UCSD-AML1 (cell line): ENCODE data around the gene COL6A1.
"Not testable (repeated sequence)": the region's sequence is repeated elsewhere in the genome, so short reads cannot be mapped to it uniquely, and the experiment has no call there.

Experiments used
- DNase-seq: peaks from one replicate; lab custom pipeline; 2025; ENCODE audit not compliant: unreplicated experiment; lab: John Stamatoyannopoulos, UW

Gene COL6A1

DNA sequence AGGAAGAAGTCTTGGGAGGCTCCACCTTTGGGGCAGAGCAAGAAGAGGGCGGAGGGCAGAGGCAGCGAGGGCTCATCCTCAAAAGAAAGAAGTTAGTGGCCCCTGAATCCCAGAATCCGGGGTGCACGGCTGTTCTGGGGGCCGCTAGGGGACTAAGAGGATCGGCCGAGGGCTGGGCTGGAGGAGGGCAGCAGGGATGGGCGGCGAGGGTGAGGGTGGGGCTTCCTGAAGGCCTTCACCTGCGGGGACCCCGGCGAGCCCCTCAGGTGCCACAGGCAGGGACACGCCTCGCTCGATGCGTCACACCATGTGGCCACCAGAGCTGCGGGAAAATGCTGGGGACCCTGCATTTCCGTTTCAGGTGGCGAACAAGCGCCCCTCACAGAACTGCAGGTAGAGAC lies 23.9 kb downstream of the COL6A1 start:
- no peak for DNase-seq

DNA sequence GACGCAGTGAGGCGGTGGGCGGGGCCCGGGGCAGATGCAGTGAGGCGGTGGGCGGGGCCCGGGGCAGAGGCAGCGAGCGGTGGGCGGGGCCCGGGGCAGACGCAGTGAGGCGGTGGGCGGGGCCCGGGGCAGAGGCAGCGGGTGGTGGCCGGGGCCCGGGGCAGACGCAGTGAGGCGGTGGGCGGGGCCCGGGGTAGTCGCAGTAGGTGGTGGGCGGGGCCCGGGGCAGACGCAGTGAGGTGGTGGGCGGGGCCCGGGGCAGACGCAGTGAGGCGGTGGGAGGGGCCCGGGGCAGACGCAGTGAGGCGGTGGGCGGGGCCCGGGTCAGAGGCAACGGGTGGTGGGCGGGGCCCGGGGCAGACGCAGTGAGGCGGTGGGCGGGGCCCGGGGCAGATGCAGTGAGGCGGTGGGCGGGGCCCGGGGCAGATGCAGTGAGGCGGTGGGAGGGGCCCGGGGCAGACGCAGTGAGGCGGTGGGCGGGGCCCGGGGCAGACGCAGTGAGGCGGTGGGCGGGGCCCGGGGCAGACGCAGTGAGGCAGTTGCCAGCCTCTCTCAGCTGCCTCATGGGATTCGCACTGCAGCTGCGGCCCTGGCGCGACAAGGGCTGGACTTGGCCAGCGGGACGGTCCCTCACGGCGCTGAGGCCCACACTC lies 24.4 kb downstream of the COL6A1 start:
- DNase-seq, result not testable (repeated sequence)

DNA sequence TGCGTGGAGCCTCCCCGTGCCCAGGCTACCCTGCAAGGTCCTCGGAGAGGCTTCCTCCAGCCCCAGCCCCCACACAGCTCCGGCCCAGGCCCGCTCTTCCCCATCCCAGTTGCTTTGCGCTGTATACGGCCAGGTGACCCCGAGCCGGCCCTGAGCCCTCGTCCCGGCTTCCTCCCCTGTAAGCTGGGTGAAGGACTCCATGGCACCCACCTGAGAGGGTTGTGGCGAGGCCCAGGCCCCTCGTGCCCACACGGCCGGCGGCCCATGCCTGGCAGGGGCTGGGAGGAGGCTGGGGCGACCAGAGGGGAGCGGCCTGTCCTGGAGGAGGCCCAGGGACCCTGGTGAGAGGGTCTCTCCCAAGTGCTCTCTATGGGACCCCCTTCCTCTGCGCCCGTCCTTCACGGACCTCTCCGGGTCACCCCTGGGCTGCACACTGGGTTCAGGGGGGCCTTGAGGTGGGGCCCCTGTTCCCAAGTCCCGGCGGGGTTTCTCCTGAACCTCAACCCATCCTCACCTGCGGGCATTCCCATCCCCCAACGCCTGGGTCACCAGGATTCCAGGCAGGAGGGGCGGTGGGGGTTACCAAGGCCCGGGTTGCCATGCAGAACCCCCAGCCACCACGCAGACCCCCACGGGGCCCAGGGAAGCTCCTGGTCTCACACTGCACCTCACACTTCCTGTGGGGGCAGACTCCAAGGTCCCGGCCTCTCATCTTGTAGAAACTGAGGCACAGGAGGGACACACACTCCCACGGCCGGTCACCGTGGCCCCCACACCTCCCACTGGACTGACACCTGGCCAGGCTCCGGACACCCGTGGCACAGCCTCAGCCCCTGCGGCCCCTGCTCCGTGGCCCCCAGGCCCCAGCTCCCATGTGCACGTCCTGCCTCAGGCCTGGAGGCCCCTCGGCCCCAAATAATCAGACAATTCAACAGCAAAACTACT lies 25.2 kb downstream of the COL6A1 start:
- DNase-seq, result no peak

DNA sequence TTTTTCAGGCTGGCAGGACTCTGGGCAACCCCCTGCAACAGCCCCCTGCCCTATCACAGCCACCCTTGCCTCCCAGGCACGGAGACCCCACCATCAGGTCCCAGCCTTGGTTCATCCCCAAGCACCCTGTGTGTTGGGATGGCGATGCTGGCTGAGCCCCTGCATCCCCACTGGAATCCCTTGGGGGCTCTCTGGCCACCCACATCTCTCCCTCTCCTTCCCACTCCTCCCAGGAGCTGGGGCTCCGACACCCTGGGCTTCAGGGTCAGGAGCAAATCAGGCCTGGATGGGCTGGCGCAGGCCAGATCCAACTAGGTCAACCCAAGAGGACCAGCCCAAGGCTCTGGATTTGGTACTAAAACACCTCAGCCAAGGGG lies 25.9 kb downstream of the COL6A1 start:
- no peak for DNase-seq

DNA sequence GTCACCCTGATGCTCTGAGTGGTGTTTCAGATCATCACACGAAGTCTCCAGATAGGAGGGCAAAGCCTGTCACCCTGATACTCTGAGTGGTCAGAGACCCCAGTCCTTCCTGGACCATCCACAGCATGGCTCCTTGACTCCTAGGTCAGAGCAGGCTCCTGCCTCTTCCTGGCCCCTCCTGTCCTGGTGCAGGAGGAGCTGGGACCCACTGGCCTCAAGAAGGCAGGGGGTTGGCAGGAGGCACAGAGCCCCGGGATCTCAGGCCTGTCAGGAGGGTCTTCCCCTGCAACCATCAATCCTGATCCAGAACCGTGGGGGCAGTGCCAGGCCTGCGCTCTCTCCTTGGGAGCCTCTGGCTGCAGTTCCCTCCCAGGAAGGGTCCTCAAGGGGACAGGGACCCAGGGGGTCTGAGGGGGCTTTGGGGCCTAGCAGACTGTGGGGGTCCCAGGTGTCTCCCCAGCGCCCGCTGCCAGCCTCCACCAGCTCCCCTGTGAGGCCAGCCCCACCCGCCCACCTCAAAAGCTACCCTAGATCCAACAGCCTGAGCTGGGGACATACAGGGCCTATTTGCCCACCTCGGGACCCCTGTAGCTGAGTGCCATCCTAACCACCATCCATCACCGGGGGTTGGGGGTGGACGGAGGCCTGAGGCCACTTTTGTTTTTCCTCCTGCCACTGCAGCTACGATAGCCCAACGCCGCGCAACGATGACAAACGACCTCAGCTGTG lies 27.5 kb downstream of the COL6A1 start:
- no peak for DNase-seq

DNA sequence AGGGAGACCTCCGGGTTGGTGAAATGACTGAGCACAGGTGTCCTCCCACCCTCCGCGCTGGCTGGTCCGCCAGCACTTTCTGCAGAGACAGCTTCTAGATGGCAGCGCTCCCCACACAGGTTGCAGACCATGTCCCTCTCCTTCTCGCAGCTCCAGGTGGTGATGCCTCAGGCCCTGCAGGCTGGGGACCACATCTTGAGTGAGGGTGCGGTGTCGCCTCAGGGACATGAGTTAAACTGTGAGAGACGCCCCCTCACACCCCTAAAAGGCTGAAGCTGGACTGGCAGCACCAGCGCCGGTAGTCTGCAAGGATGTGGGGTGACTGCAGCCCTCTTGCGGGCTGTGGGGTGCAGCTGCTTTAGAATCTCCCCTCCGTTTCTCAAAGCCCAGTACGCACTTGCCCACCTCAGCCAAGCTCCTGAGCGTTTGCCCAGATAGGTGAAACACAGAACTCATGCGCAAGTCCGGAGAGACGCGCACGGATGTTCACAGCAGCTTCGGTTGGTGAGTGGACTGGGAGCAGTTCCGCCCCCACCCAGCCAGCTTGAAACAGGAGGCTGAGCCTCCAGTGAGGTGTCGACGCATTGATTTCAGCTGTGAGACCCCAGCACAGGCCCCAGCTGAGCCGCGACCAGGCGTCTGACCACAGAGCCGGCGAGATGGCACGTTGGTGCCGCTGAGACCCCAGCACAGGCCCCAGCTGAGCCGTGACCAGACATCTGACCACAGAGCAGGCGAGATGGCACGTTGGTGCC lies 28.6 kb downstream of the COL6A1 start:
- DNase-seq, result no peak

DNA sequence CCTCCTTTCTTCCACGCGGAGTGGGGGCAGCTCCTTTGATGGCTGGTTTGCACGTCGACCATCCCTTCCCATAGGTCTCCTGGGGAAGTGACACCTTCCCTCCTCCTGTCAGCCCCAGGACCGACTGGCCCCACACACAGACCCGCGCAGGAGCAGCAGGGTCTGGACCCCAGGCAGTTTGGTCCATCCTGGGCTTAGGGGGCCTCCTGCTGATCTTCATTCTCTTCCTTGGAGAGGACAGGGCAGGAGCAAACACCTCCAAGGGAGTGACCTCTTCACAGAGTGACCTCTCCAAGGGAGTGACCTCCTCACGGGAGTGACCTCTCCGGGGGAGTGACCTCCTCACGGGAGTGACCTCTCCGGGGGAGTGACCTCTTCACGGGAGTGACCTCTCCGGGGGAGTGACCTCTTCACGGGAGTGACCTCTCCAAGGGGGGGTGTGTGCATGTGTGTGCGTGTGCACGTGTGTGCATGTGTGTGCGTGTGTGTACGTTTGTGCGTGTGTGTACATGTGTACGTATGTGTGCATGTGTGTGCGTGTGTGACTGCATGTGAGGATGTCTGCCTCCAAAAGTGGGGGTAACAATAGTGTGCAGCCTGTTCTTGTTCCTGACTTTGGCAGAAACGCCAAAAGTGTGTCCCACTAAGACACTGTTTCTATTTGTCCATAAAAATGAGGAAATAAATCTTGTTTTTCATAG lies 29.8 kb downstream of the COL6A1 start:
- DNase-seq, result no peak

DNA sequence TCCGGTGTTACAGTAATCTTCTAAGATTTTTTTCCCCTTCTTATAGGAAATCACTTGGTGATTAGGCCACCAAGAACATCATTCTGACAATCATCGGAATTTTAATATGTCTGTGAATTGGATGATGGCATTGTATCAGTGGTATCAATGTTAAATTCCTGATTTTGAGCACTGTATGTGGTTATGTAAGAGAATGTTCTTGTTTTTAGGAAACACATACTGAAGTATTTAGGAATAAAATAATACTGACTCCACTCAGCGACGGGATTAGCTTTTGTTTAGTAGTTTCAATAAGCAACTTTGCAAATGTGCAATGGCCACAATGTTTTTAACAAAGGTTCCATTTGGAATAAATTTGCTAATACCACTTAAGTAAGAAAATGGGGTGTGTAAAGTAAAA lies 30.6 kb downstream of the COL6A1 start:
- DNase-seq, result no peak

DNA sequence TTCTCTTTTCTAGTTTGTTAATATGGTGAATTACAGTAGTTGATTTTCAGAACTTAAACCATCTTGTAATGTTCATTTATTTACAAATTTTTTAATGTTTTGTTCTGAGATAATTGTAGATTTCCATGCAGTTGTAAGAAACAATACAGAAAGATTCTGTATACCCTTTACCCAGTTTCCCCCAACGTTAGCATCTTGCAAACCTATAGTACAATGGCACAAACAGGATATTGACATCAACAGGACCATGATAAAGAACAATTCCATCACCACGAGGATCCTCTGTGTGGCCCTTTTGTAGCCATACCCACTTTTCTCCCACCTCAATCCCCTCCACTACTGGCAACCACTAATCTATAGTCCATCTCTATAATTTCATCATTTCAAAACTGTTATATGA lies 33.3 kb downstream of the COL6A1 start:
- DNase-seq, result no peak

DNA sequence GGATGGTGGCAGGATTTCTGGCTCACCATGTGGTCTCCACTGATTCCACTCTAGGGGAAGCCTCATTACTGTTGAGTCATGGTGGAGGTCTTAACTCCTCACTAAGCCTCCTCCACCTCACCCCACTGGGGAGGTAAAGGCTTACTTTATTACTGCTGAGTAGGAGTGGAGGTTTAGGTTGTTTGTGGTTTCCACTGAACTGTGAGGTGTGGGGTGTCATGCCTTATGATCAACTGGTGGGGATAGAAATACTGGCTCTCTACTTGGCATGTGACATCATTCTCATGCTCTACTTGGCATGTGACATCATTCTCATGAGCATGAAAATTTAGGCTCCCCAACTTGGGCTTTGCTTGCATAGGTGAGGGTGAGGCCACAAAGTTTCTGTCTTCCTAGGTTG lies 35.6 kb downstream of the COL6A1 start:
- DNase-seq, result no peak

DNA sequence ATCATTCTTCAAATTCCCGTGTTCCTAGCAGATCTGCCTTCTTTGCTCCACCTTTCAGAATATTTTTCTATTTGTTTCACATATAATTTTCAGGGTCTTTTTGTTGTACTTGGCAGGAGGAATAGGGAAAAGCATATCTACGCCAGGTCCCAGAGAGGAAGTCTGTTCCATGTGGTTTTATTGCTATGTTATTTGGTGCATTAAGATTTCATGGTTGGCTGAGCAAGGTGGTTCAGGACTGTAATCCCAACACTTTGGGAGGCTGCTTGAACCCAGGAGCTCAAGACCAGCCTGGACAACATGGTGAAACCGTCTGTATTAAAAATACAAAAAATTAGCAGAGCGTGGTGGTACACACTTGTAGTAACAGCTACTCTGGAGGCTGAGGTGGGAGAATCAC lies 36.1 kb downstream of the COL6A1 start:
- no peak for DNase-seq

DNA sequence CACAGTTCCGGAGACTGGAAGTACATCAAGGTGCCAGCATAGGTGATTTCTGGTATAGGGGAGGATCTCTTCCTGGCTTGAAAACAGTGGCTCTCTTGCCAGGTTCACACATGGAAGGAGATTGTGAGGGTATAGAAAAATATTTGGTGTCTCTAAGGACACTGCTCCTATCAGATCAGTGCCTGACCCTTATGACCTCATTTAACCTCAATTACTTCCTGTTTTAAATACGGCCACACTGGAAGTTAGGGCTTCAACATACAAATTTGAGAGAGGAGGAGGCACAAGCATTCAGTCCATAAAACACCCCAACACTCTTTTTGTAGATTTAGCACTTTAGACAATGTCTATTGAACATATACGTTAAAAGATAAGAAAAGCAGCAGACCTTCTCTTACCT lies 37.0 kb downstream of the COL6A1 start:
- DNase-seq, result no peak

DNA sequence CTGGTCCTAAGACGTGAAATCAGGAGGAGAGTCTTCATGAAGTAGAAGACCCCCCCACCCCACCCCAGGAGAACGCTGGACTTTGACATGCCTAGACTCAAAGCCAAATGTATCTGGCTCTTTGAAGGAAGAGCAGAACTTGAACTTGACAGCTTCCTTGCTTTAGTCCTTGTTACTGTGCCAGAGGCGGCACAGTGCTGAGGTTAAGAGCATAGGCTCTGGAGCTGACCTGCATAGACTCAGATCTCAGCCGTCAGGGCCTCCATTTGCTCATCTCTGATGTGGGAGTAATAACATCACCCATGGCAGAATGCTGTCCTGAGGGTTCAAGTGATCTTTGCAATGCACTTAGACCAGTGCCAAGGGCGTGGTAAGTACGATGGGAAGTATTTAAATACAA lies 39.0 kb downstream of the COL6A1 start:
- DNase-seq, result no peak

DNA sequence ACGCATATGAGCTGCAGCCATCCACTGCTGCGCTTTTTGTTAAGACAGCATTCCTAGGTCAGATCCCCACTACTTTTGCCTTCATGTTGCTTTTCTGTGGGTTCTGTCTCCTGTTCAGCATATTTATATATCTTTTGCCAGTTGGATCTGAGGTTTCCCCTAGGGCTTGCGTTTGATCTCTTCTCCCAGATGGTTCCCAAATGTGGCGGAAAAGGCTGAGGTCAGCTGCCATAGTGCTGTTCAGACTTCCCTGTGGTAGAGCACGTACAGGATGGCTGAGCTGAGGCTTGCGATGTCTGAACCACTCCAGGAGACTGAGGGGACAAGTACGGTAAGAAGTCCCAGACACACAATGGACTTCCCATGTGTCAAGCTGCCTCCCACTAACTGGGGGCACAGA lies 39.8 kb downstream of the COL6A1 start:
- no peak for DNase-seq

DNA sequence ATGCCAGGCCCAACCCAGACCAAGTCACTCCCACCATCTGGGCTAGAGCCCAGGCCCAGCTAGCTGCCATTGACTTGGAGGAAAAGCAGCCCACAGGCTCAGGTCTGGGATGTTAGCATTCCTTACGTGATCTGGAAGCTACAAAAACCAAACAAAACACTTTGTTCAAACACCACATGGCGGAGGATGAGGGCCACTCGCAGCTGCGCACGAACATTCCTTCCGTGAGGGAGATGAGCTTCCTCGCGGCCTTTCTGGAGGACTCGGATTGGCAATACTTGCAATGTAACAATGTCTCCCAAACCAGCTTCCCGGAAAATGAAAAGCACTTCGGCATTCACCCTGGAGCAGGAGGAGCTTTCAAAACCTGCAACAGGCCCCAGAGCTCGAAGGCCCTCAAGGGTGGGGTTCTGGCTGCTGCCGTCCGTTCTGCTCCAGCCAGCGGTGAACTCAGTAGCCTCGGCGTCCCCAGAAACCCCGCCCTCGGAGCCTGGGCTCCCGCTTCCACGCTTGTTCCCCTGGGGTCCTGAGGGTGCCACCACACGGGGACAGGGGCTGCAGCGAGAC lies 40.5 kb downstream of the COL6A1 start:
- no peak for DNase-seq

DNA sequence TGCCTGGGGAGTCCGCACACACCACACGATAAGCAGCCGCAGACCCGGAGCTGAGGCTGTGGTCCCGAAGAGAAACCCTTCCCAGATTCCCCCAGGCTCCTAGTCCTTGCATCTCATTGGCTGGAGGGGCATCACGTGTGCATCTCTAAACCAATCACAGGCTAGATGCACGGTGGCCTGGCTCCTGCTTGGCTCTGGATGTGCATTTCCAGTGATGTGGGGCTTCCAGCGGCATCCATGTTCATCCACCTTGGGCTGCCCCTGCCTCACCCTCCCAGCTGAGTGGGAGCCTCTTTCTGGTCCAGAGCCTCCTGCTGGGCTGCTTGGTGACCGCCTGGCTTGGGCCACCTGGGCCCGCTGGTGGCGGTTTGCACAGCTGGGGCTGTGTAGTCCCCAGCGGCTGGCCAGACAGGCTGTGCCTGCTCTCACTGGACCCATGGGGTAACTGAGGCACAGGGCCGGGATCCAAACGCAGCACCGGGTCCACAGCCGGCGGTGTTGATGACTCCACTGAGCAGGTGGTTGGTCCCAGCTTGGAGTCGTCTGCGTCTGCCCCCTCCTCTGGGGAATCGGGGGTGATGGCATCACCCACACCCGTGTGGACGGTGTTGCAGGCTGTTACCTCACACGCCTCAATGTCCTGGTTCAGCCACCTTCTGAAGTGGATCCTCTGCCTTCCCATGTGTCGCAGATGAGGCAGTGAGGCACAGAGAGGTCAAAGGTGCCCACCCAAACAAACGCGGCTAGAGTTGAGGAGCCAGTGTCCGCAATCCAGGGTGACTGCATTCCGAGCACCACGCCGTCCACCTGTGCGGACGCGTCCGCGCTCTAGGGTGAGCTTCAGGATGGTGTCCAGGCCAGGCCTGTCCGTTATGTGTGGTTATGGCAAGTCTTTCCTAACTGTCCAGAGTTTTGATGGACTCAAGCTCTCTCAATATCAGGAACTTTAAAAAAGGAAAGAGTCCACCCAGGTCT lies 41.3 kb downstream of the COL6A1 start:
- no peak for DNase-seq

DNA sequence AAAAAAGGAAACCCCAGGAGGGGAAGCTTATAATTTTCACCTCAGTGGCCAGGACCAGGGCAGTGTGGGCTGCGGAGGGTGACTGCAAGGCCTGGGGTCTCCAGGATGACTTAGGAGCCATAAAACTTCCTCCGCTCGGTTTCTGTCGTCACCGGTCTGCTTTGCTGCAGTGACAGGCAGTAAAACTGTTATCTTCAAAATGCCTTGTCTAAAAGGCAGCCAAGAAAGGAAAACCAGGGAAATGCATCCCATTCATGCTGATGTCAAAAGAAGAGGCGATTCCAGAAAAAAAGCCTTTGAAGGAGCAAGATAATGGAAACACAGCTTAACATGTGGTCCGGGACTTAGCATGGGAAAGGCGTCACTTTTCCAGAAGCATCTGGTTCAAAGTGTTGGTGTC lies 42.0 kb downstream of the COL6A1 start:
- DNase-seq, result no peak

DNA sequence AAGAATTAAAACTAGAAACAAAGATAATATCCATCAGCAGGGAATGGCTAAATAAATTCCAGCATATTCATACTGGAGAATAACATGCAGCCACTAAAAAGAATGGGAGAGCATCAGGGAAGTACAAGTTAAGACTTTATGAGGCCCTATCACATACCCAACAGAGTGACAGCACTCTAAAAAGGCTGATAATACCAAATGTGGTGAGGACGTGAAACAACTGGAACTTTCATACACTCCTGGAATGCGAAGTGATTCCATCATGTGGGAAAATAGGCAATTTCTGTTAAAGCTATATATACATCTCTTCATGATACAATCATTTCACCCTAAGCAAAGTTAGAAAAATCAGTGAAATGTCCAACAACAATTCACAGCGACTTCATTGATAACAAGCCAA lies 42.6 kb downstream of the COL6A1 start:
- DNase-seq, result no peak

DNA sequence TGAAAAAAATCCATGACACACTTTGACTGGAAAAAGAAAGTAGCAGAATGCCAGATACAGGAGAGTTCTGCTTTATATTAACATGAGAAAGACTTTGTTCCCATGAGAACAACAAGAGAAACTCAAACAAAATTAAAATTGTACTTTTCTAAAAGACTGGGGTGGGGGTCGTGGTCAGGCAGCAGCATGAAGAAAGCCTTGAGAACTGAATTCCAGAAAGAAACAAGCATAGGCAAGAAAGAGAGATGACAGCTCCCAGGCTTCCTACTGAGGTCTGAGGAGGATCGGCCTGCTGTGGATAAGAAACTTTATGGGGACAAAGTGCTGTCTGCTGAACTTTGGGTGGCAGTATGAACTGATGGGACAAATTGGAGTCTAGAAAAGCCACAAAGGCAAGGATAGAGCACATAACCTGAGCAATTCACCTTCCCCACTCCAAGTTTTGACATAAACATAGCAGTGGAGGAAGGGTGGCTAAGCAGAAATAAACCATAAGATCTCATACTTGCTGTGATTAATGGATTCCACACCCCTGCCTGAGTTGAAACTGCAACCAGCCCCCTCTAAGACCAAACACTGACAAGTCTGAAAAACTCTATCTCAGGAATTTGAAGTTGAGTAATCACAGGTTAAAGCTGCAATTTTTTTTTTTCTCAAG lies 43.7 kb downstream of the COL6A1 start:
- no peak for DNase-seq
